NCI-H774 (cell line): ENCODE results near the gene CDC37L1.
"Not testable (repeated sequence)": the region's sequence is repeated elsewhere in the genome, so short reads cannot be mapped to it uniquely, and the experiment has no call there.

Experiments used
- DNase-seq: peaks from one replicate; lab custom pipeline; 2025; lab: John Stamatoyannopoulos, UW

CDC37L1 gene

GRCh38 chr9:4679268-4680172 lies at the start of gene CDC37L1:
Gene CDC37L1, plus strand, starts transcription at chr9:4679569. Its CDS starts 199 bp downstream, at chr9:4679768.
- peak; percentile 95 for DNase-seq

- DNase-seq: no peak
Measured at GRCh38 chr9:4630836-4631235, 48.5 kb upstream of the CDC37L1 start.

GRCh38 chr9:4638968-4639367 lies 40.4 kb upstream of the CDC37L1 start:
- no peak for DNase-seq

GRCh38 chr9:4639420-4639819 lies 39.9 kb upstream of the CDC37L1 start:
- DNase-seq: no peak

- DNase-seq: no peak
Measured at GRCh38 chr9:4640027-4640426, 39.3 kb upstream of the CDC37L1 start.

- no peak for DNase-seq
Measured at GRCh38 chr9:4642351-4642750, 37.0 kb upstream of the CDC37L1 start.

- no peak for DNase-seq
Measured at GRCh38 chr9:4654084-4654483, 25.3 kb upstream of the CDC37L1 start.

- no peak for DNase-seq
Measured at GRCh38 chr9:4654538-4654937, 24.8 kb upstream of the CDC37L1 start.

- DNase-seq: not testable (repeated sequence)
Measured at GRCh38 chr9:4656196-4656595, 23.2 kb upstream of the CDC37L1 start.

- no peak for DNase-seq
Measured at GRCh38 chr9:4656621-4657020, 22.7 kb upstream of the CDC37L1 start.

GRCh38 chr9:4657426-4658159 lies 21.8 kb upstream of the CDC37L1 start:
- peak; percentile 44 for DNase-seq

GRCh38 chr9:4660665-4661064 lies 18.7 kb upstream of the CDC37L1 start:
- not testable (repeated sequence) for DNase-seq

GRCh38 chr9:4661165-4661564 lies 18.2 kb upstream of the CDC37L1 start:
- no peak for DNase-seq

- no peak for DNase-seq
Measured at GRCh38 chr9:4661611-4662010, 17.8 kb upstream of the CDC37L1 start.

GRCh38 chr9:4662108-4662988 lies 17.0 kb upstream of the CDC37L1 start, which contains the start of gene PLPP6:
Gene PLPP6, plus strand, starts transcription at chr9:4662294. Its CDS starts 82 bp downstream, at chr9:4662376.
- DNase-seq: peak; percentile 95

GRCh38 chr9:4662989-4663792 lies 16.2 kb upstream of the CDC37L1 start:
- peak; percentile 45 for DNase-seq

- DNase-seq: no peak
Measured at GRCh38 chr9:4663956-4664355, 15.4 kb upstream of the CDC37L1 start.

GRCh38 chr9:4665357-4665756 lies 14.0 kb upstream of the CDC37L1 start:
- peak; percentile 34 for DNase-seq

- peak; percentile 78 for DNase-seq
Measured at GRCh38 chr9:4666042-4666699, 13.2 kb upstream of the CDC37L1 start, which contains the start of gene SPATA6L. Gene SPATA6L, minus strand, starts transcription at chr9:4666480. Its CDS starts 230 bp downstream, at chr9:4666250.

GRCh38 chr9:4667681-4668080 lies 11.7 kb upstream of the CDC37L1 start:
- DNase-seq: no peak
